Fibroblast of the aortic adventitia (primary cell): Measurements from ENCODE around the gene FSTL3. TPM values are rescaled to one million over a fixed set of nuclear protein-coding genes. Genes with fewer than 3 reads are reported as not detected.

ENCODE experiments used
- DNase-seq: peaks from one replicate; pipeline ENCODE4 v3.0.0-alpha.2; 2010; ENCODE audit warnings: low read depth
- H3K4me3 ChIP-seq: 2 replicates; pipeline ENCODE4 v1.5.1; 2011; ENCODE audit warnings: low read depth, mild to moderate bottlenecking, control low read depth, low read length, moderate library complexity
- CTCF ChIP-seq: IDR thresholded peaks from 2 replicates; pipeline ENCODE4 v1.5.1; 2011; ENCODE audit warnings: mild to moderate bottlenecking, low read length, control low read depth, inconsistent platforms; ENCODE audit not compliant: insufficient read depth
- total RNA-seq: library from RNA; depleted of rRNA; stranded (reverse); fragments of >200 nt; gene quantifications from 2 replicates; pipeline ENCODE4 v1.2.3, GENCODE V29; 2012; ENCODE audit warnings: low replicate concordance

Gene FSTL3
- total RNA-seq, 1 donor: 14.8 TPM

- TF ChIP-seq CTCF: no peak
- no peak for DNase-seq
- no peak overlapping the region for H3K4me3 ChIP-seq
Observed at GRCh38 chr19:711254-711653, 35.1 kb downstream of the FSTL3 start.

- no peak for DNase-seq
- no peak for TF ChIP-seq CTCF
- no peak overlapping the region for H3K4me3 ChIP-seq
Observed at GRCh38 chr19:715347-715746, 39.2 kb downstream of the FSTL3 start.

DNA sequence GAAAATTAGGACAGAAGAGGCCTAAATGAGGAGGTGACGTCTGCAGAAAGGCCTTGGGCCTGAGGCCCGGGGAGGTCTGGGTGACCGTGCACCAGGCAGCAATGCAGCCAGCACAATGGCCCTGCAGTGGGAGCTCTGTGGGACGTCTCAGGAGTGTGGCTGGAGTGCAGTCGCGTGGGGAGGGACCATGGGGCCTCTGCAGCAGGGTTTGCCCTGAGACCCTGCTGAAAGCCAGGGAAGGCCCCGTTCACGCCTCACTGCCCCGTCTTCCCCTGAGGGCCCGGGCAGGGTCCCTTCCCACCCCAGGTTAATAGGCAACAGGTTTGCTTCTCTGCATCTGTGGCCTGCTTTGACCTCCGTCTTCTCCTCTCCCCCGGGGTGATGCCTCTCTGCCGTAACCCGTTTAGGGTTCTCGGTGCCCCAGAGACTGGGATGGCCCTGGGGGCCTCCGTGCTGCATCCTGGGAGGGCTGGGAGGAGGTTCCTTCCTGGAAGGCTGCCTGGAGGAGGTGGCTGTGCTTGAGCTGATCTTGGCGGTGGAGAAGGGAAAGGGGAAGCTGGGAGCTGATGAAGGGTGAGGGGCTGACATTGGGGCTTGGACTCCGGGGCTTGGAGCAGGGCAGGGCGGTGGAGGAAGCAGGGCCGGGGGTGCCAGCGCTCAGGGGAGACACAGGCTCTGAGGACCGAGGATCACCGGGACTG, 42.2 kb downstream of the FSTL3 start:
- H3K4me3 ChIP-seq: no peak overlapping the region
- DNase-seq: no peak
- no peak for TF ChIP-seq CTCF

DNA sequence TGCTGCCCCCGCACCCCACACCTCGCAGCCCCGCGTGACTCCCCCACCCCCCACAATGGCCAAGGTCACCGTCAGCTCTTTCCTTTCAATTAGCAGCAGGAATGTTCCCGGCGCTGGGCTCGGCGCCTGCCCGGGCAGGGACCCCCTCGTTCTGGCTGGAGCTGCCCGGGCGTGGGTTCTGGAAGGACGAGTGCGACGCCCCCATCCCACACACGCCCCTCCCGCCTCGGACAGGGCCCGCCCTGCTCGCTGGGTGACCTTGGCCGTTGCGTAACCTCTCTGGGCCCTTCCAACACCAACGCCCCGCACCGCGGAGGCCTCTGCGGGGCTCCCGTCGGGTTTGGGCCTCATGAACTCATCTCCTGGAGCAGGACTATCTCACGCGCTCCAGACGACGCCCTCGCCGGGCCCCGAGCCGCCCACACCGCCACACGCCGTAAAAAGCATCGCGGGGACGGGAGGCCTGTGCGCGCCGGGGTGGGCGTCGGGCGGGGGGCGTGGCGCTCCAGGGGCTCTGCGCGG, 42.9 kb downstream of the FSTL3 start:
- peak; percentile 80 for DNase-seq
- H3K4me3 ChIP-seq: peak overlapping the region; percentile 17
- no peak for TF ChIP-seq CTCF

DNA sequence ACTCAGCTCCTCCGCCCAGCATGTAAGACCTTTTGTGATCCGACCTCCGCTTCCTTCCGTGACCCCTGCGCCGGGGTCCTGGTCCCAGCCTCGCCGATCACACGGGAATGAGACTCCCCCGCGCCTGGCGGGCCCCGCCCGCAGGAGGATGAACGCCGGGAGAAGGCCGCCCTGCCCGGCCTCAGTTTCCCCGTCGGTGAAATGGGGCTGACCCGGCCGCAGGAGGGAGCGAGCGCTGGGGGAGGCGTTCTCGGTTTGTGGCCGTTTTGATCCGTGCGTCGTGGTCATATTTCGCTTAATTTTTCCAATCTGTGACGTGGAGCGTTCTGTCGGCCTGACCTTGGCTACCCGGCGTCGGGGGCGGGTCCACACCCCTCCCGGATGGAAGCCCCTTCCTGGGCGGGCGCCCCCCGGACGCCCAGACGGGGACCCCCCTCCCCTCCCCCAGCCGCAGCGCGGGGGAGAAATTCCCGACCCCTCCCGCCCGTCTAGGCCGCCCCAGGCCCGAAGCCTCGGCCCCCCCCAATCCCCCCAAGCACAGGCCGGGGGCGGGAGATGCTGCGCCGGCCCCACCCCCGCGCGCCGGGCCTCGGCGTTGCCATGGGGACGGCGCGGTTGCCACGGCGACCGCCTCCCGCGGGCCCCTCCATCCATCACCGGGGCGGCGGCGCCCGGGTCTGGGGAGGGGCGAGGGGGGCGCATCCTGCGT, 43.6 kb downstream of the FSTL3 start:
- no peak overlapping the region for H3K4me3 ChIP-seq
- DNase-seq: no peak
- TF ChIP-seq CTCF: no peak

- TF ChIP-seq CTCF: no peak
- H3K4me3 ChIP-seq: no peak overlapping the region
- no peak for DNase-seq
Observed at GRCh38 chr19:720345-721160, 44.4 kb downstream of the FSTL3 start.
